GM23248 (cell line): ENCODE measurements around the gene DRD1.

Experiments used
- EZH2 ChIP-seq: fragments of 200-600 bp; sonication (generic); IDR thresholded peaks from 2 replicates; pipeline ENCODE4 v1.6.1; 2018; ENCODE audit warnings: antibody characterized with exemption, mild to moderate bottlenecking; ENCODE audit not compliant: insufficient read depth, poor library complexity, severe bottlenecking
- EZH2phosphoT487 ChIP-seq: fragments of 200-600 bp; sonication (generic); IDR thresholded peaks from 2 replicates; pipeline ENCODE4 v1.6.1; 2018; ENCODE audit warnings: antibody characterized with exemption, moderate library complexity, mild to moderate bottlenecking, low read depth; ENCODE audit not compliant: insufficient read depth

DNA sequence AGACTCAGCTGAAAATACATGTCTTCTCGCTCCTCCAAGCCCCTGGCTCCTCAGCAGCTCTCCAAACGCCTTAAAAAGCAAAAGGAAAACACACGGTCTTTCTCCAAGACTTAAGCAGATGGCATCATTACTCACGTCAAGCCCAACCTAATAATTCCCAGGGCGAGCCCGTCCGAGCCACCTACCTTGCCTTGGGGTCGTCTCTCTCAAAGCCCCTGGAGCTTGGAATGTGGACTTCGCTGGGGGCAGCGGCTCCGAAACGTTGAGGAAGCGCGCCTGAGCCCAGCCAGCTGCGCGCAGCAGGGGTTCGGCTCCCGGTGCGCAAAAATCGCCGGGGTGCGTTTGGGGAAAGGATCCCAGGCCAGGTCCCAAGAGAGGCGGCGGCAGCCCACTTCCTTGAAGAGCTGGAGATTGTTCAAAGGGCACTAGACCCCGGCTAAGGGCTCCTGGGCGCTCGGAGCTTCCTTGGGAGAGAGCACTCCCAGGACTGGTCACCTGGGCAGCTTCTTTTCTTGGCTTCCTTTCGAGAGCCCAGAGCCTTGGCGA lies 395 bp downstream of the DRD1 start:
- TF ChIP-seq EZH2: no peak
- no peak for TF ChIP-seq EZH2phosphoT487
